Loucy (cell line): ENCODE measurements around the gene TPK1.

Experiments
- CTCF ChIP-seq: fragments of 200-600 bp; sonication (generic); conservative IDR thresholded peaks from 2 replicates; pipeline ENCODE4 v1.5.1; 2014; ENCODE audit warnings: mild to moderate bottlenecking, antibody characterized with exemption, low read length
- EZH2phosphoT487 ChIP-seq: fragments of 200-600 bp; IDR thresholded peaks from 2 replicates; pipeline ENCODE4 v1.6.1; 2018; ENCODE audit warnings: antibody characterized with exemption, mild to moderate bottlenecking, moderate library complexity, borderline replicate concordance

DNA sequence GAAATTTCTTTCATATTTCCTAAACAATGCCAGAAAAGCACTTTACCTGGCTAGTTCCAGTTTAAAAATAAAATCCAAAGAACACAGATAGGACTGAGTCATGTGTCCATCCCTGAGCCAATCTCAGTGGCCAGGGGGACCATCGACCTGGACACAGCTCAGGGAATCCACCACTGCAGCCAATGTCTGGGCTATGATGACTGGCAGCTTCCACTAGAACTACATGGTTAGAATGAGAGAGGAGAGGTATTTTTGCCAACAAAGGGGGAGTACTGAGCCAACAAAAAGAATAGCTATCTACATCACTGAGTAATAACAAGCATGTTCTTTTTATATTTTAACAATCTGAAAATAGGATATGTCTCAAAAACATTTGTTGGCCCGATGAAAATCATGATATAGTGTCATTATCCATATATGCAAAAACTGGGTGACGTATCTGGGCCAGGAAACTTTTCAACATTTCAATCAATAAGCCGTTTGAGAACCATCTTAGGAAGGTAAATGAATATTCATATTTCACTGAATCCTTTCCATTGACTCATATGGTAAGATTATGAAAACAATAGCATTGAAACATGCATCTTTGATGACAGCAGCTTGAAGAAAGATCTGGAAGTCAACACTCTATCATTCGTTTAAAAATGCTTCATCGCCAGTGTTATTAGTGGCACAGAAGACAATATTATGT lies 104.0 kb downstream of the TPK1 start:
- TF ChIP-seq CTCF: no peak
- TF ChIP-seq EZH2phosphoT487: no peak
